ENCODE results near the gene ATG10.

- TF ChIP-seq, protein P1, sequence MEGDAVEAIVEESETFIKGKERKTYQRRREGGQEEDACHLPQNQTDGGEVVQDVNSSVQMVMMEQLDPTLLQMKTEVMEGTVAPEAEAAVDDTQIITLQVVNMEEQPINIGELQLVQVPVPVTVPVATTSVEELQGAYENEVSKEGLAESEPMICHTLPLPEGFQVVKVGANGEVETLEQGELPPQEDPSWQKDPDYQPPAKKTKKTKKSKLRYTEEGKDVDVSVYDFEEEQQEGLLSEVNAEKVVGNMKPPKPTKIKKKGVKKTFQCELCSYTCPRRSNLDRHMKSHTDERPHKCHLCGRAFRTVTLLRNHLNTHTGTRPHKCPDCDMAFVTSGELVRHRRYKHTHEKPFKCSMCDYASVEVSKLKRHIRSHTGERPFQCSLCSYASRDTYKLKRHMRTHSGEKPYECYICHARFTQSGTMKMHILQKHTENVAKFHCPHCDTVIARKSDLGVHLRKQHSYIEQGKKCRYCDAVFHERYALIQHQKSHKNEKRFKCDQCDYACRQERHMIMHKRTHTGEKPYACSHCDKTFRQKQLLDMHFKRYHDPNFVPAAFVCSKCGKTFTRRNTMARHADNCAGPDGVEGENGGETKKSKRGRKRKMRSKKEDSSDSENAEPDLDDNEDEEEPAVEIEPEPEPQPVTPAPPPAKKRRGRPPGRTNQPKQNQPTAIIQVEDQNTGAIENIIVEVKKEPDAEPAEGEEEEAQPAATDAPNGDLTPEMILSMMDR (IDR thresholded peaks at IDR 0.05; ENCODE audit: low read depth, low read length), result no peak
- TF ChIP-seq POLR2A (IDR thresholded peaks at IDR 0.05; ENCODE audit: extremely low read depth, insufficient read length) (peak; percentile 22), MYC (IDR thresholded peaks at IDR 0.05; ENCODE audit: low read depth, low read length) (no peak)
- TF ChIP-seq, protein P2, sequence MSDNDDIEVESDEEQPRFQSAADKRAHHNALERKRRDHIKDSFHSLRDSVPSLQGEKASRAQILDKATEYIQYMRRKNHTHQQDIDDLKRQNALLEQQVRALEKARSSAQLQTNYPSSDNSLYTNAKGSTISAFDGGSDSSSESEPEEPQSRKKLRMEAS (IDR thresholded peaks at IDR 0.05; ENCODE audit: low read depth, low read length), result no peak
These were observed 303.4 kb downstream of the ATG10 start for GRCh38 chr5:82275216-82275664.
